HepG2 (cell line): Measurements from ENCODE around the gene HES6. TPM values are rescaled to one million over a fixed set of nuclear protein-coding genes. Genes with fewer than 3 reads are reported as not detected.

Experiments used
- CCAR2 ChIP-seq: fragments of 200-400 bp; formaldehyde crosslinking; optimal IDR thresholded peaks from 2 replicates; pipeline ENCODE3; 2018; ENCODE audit warnings: low read depth, mild to moderate bottlenecking, low read length, moderate library complexity
- HIVEP1 ChIP-seq: sonication (generic); formaldehyde crosslinking; IDR thresholded peaks from 2 replicates; pipeline ENCODE4 v1.4.0; 2020; ENCODE audit warnings: mild to moderate bottlenecking, missing genetic modification reagents
- JDP2 ChIP-seq: sonication (generic); formaldehyde crosslinking; IDR thresholded peaks from 2 replicates; pipeline ENCODE4 v1.8.1; 2022; ENCODE audit warnings: missing genetic modification reagents, borderline replicate concordance
- KAT2B ChIP-seq: fragments of 150-350 bp; IDR thresholded peaks from 2 replicates; pipeline ENCODE4 v1.6.1; 2014; ENCODE audit warnings: low read depth, low read length, borderline replicate concordance
- MATR3 ChIP-seq: sonication (generic); formaldehyde crosslinking; IDR thresholded peaks from 2 replicates; pipeline ENCODE4 v1.4.0; 2020; ENCODE audit warnings: missing genetic modification reagents
- MEF2D ChIP-seq: sonication (generic); formaldehyde crosslinking; IDR thresholded peaks from 2 replicates; pipeline ENCODE4 v1.5.1; 2020; ENCODE audit warnings: mild to moderate bottlenecking, missing genetic modification reagents
- PAX8 ChIP-seq: sonication (generic); formaldehyde crosslinking; IDR thresholded peaks from 2 replicates; pipeline ENCODE4 v1.8.0; 2022; ENCODE audit warnings: mild to moderate bottlenecking, missing genetic modification reagents, borderline replicate concordance
- RBAK ChIP-seq: sonication (generic); formaldehyde crosslinking; IDR thresholded peaks from 2 replicates; pipeline ENCODE4 v1.5.1; 2020; ENCODE audit warnings: mild to moderate bottlenecking, missing genetic modification reagents
- SIN3A ChIP-seq: IDR thresholded peaks from 2 replicates; pipeline ENCODE4 v1.6.1; 2011; ENCODE audit warnings: low read depth, mild to moderate bottlenecking, control low read depth, low read length, borderline replicate concordance
- SMAD3 ChIP-seq: sonication (generic); formaldehyde crosslinking; IDR thresholded peaks from 2 replicates; pipeline ENCODE4 v1.4.0; 2020; ENCODE audit warnings: missing genetic modification reagents
- ZNF256 ChIP-seq: sonication (generic); formaldehyde crosslinking; conservative IDR thresholded peaks from 2 replicates; pipeline ENCODE4 v1.4.0; 2020; ENCODE audit warnings: missing genetic modification reagents
- ZNF775 ChIP-seq: sonication (generic); formaldehyde crosslinking; IDR thresholded peaks from 2 replicates; pipeline ENCODE4 v1.4.0; 2020; ENCODE audit warnings: missing genetic modification reagents, mild to moderate bottlenecking, moderate library complexity, borderline replicate concordance
- ZNF782 ChIP-seq: sonication (generic); formaldehyde crosslinking; IDR thresholded peaks from 2 replicates; pipeline ENCODE4 v1.4.0; 2020; ENCODE audit warnings: missing genetic modification reagents, mild to moderate bottlenecking, borderline replicate concordance
- polyA plus RNA-seq, 8 experiments: library from polyadenylated mRNA; depleted of rRNA in 3 of 8; stranded (reverse) in 7 of 8; unstranded in 1 of 8; fragments of >200 nt; fragmentation: Illumina TruSeq in 4 of 8; extraction: Trizol in 4 of 8; gene quantifications; 2 replicates each; pipeline versions ENCODE4 v1.2.1 to v1.2.3, GENCODE V29; 2011 to 2016; ENCODE audit warnings: low read depth in 4 of 8, missing spikeins in 1 of 8, mixed read lengths in 1 of 8; ENCODE audit not compliant: insufficient read depth in 1 of 8
- total RNA-seq, 5 experiments: library from RNA; depleted of rRNA; stranded (reverse); fragments of >200 nt; fragmentation: Illumina TruSeq; extraction: Trizol; gene quantifications; 2 replicates each; pipeline ENCODE4 v1.2.3, GENCODE V29; 2016; ENCODE audit warnings: low read depth in 1 of 5
- TF ChIP-seq, protein P1 (sequence below): sonication (generic); formaldehyde crosslinking; IDR thresholded peaks from 2 replicates; pipeline ENCODE4 v1.9.0; 2021; ENCODE audit warnings: mild to moderate bottlenecking, missing genetic modification reagents
- TF ChIP-seq, protein P2 (sequence below): sonication (generic); formaldehyde crosslinking; IDR thresholded peaks from 2 replicates; pipeline ENCODE4 v1.4.0; 2020; ENCODE audit warnings: missing genetic modification reagents
- TF ChIP-seq, protein P3 (sequence below): IDR thresholded peaks from 2 replicates; pipeline ENCODE4 v1.4.0; 2020; ENCODE audit warnings: mild to moderate bottlenecking, missing genetic modification reagents

Gene HES6
- total and polyA plus RNA-seq, 2 of the 13 experiments (the other 11 are each of a cell fraction or from before 2014, with no cell fraction given), result 19.5 to 82.8 TPM

DNA sequence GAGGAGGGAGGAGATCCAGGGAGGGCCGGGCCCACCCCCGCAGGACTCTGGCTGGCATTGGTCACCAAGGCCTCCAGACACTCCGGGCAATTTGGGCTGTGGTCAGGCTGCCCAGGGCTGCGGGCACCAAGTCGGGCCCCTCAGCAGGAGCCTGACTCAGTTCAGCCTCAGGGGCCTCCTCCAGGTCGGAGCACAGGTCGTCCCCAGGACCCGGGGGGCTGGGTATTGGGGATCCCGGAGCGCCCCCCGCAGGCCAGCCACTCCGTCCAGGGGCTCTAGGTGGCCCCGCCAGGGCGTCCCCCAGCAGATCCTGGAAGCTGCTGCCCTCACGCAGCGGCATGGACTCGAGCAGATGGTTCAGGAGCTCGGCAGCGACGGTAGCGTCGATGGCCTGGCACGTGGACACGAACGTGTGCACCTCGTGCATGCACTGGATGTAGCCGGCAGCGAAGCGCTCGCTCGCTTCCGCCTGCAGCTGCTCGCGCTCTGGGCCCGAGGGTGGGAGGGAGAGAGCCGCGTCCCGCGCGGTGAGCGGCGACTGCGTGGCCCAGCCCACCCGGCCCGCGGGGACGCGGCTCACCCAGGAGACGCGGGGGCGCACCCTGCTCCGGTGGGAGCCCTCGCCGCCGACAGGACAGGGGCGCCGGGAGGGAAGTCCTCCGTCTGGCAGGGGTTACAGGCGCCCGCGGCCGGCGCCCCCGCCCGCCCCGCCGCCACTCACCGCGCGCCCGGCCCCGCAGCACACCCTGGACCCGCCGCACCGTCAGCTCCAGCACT lies 884 bp downstream of the HES6 start (continued):
- TF ChIP-seq, protein P1, sequence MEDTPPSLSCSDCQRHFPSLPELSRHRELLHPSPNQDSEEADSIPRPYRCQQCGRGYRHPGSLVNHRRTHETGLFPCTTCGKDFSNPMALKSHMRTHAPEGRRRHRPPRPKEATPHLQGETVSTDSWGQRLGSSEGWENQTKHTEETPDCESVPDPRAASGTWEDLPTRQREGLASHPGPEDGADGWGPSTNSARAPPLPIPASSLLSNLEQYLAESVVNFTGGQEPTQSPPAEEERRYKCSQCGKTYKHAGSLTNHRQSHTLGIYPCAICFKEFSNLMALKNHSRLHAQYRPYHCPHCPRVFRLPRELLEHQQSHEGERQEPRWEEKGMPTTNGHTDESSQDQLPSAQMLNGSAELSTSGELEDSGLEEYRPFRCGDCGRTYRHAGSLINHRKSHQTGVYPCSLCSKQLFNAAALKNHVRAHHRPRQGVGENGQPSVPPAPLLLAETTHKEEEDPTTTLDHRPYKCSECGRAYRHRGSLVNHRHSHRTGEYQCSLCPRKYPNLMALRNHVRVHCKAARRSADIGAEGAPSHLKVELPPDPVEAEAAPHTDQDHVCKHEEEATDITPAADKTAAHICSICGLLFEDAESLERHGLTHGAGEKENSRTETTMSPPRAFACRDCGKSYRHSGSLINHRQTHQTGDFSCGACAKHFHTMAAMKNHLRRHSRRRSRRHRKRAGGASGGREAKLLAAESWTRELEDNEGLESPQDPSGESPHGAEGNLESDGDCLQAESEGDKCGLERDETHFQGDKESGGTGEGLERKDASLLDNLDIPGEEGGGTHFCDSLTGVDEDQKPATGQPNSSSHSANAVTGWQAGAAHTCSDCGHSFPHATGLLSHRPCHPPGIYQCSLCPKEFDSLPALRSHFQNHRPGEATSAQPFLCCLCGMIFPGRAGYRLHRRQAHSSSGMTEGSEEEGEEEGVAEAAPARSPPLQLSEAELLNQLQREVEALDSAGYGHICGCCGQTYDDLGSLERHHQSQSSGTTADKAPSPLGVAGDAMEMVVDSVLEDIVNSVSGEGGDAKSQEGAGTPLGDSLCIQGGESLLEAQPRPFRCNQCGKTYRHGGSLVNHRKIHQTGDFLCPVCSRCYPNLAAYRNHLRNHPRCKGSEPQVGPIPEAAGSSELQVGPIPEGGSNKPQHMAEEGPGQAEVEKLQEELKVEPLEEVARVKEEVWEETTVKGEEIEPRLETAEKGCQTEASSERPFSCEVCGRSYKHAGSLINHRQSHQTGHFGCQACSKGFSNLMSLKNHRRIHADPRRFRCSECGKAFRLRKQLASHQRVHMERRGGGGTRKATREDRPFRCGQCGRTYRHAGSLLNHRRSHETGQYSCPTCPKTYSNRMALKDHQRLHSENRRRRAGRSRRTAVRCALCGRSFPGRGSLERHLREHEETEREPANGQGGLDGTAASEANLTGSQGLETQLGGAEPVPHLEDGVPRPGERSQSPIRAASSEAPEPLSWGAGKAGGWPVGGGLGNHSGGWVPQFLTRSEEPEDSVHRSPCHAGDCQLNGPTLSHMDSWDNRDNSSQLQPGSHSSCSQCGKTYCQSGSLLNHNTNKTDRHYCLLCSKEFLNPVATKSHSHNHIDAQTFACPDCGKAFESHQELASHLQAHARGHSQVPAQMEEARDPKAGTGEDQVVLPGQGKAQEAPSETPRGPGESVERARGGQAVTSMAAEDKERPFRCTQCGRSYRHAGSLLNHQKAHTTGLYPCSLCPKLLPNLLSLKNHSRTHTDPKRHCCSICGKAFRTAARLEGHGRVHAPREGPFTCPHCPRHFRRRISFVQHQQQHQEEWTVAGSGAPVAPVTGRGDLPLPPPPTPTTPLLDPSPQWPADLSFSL (CRISPR knock-in tag), result no peak; the same call in 1 of the 2 replicates
- no peak for TF ChIP-seq CCAR2
- peak; percentile 96 for TF ChIP-seq HIVEP1 (CRISPR knock-in tag)
- TF ChIP-seq ZNF782 (CRISPR knock-in tag), result peak; percentile 98; the same call in 1 of the 2 replicates
- TF ChIP-seq SMAD3 (CRISPR knock-in tag), result 0 out of 2 replicates have a peak, but pooled peaks have one; percentile 70
- TF ChIP-seq, protein P2, sequence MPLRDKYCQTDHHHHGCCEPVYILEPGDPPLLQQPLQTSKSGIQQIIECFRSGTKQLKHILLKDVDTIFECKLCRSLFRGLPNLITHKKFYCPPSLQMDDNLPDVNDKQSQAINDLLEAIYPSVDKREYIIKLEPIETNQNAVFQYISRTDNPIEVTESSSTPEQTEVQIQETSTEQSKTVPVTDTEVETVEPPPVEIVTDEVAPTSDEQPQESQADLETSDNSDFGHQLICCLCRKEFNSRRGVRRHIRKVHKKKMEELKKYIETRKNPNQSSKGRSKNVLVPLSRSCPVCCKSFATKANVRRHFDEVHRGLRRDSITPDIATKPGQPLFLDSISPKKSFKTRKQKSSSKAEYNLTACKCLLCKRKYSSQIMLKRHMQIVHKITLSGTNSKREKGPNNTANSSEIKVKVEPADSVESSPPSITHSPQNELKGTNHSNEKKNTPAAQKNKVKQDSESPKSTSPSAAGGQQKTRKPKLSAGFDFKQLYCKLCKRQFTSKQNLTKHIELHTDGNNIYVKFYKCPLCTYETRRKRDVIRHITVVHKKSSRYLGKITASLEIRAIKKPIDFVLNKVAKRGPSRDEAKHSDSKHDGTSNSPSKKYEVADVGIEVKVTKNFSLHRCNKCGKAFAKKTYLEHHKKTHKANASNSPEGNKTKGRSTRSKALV (CRISPR knock-in tag), result peak; percentile 94
- TF ChIP-seq KAT2B, result no peak
- peak; percentile 99 for TF ChIP-seq ZNF256 (CRISPR knock-in tag)
- no peak for TF ChIP-seq SIN3A
- TF ChIP-seq MEF2D (CRISPR knock-in tag), result peak; percentile 90; the same call in 1 of the 2 replicates
- TF ChIP-seq PAX8 (CRISPR knock-in tag), result 0 out of 2 replicates have a peak, but pooled peaks have one; percentile 73
- TF ChIP-seq JDP2 (CRISPR knock-in tag), result no peak
- TF ChIP-seq MATR3 (CRISPR knock-in tag), result peak; percentile 84; the same call in 1 of the 2 replicates
- TF ChIP-seq, protein P3, sequence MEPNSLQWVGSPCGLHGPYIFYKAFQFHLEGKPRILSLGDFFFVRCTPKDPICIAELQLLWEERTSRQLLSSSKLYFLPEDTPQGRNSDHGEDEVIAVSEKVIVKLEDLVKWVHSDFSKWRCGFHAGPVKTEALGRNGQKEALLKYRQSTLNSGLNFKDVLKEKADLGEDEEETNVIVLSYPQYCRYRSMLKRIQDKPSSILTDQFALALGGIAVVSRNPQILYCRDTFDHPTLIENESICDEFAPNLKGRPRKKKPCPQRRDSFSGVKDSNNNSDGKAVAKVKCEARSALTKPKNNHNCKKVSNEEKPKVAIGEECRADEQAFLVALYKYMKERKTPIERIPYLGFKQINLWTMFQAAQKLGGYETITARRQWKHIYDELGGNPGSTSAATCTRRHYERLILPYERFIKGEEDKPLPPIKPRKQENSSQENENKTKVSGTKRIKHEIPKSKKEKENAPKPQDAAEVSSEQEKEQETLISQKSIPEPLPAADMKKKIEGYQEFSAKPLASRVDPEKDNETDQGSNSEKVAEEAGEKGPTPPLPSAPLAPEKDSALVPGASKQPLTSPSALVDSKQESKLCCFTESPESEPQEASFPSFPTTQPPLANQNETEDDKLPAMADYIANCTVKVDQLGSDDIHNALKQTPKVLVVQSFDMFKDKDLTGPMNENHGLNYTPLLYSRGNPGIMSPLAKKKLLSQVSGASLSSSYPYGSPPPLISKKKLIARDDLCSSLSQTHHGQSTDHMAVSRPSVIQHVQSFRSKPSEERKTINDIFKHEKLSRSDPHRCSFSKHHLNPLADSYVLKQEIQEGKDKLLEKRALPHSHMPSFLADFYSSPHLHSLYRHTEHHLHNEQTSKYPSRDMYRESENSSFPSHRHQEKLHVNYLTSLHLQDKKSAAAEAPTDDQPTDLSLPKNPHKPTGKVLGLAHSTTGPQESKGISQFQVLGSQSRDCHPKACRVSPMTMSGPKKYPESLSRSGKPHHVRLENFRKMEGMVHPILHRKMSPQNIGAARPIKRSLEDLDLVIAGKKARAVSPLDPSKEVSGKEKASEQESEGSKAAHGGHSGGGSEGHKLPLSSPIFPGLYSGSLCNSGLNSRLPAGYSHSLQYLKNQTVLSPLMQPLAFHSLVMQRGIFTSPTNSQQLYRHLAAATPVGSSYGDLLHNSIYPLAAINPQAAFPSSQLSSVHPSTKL (CRISPR knock-in tag), result peak; percentile 81
- 0 out of 2 replicates have a peak, but pooled peaks have one; percentile 65 for TF ChIP-seq ZNF775 (CRISPR knock-in tag)
- TF ChIP-seq RBAK (CRISPR knock-in tag), result peak; percentile 75; the same call in 1 of the 2 replicates
